HUES64 (cell line): ENCODE data around the gene PLPP3. TPM values are rescaled to one million over a fixed set of nuclear protein-coding genes. Genes with fewer than 3 reads are reported as not detected.
"Not testable (repeated sequence)": the region's sequence is repeated elsewhere in the genome, so short reads cannot be mapped to it uniquely, and the experiment has no call there.

Experiments
- H3K27ac ChIP-seq: 2 replicates; pipeline ENCODE4 v1.7.0; 2013; ENCODE audit warnings: low read depth, low read length, inconsistent platforms
- H3K27me3 ChIP-seq: 2 replicates; pipeline ENCODE4 v1.6.1; 2013; ENCODE audit warnings: mild to moderate bottlenecking, low read length; ENCODE audit not compliant: insufficient read depth
- H3K36me3 ChIP-seq: 2 replicates; pipeline ENCODE4 v1.6.1; 2013; ENCODE audit warnings: mild to moderate bottlenecking, low read length; ENCODE audit not compliant: insufficient read depth
- H3K4me1 ChIP-seq: 2 replicates; pipeline ENCODE4 v1.6.1; 2013; ENCODE audit warnings: mild to moderate bottlenecking, low read length, moderate library complexity; ENCODE audit not compliant: insufficient read depth
- H3K4me3 ChIP-seq: 2 replicates; pipeline ENCODE4 v1.5.1; 2013; ENCODE audit warnings: mild to moderate bottlenecking, low read length, moderate library complexity
- H3K9ac ChIP-seq: 2 replicates; pipeline ENCODE4 v1.6.1; 2013; ENCODE audit warnings: mild to moderate bottlenecking, low read depth, low read length
- H3K9me3 ChIP-seq: 2 replicates; pipeline ENCODE4 v1.6.1; 2013; ENCODE audit warnings: low read depth, low read length; ENCODE audit not compliant: insufficient read depth
- WGBS: fragments of 150-250, 120-280 bp; methylation state at CpG from one replicate; pipeline ENCODE4 v1.1.7; 2013; ENCODE audit warnings: missing lambda C conversion rate; 5-methylcytosine and 5-hydroxymethylcytosine counted together
- polyA plus RNA-seq, 2 experiments: library from polyadenylated mRNA; stranded (reverse); fragments of 50-300 nt; gene quantifications; one replicate each; pipeline ENCODE4 v1.2.3, GENCODE V29; 2013

The PLPP3 gene
- 21.5 TPM for polyA plus RNA-seq (2013, experiment 1 of 2)
- 23.1 TPM for polyA plus RNA-seq (2013, experiment 2 of 2)

GRCh38 chr1:56578963-56579875 lies at the start of gene PLPP3:
TSS of gene PLPP3 (minus strand) at chr1:56579563. CDS start at chr1:56579016, 547 bp downstream.
- H3K9ac ChIP-seq = peak within 1 kb of the TSS; percentile 93

GRCh38 chr1:56627636-56628039 lies 48.3 kb upstream of the PLPP3 start:
- Histone ChIP-seq H3K4me3 (no peak overlapping the region), H3K27ac (no peak overlapping the region), H3K4me1 (peaks cover 12% of the 10 kb centered on the region), H3K27me3 (no peaks in the 10 kb centered on the region), H3K36me3 (no peaks in the 10 kb centered on the region), H3K9ac (no peak overlapping the region), H3K9me3 (no peaks in the 10 kb centered on the region)
- WGBS = 86% methylated on average over 2 of the region's 3 CpGs

More at GRCh38 chr1:56578963-56579875, at the start of gene PLPP3:
- Histone ChIP-seq H3K27ac (peak within 1 kb of the TSS; percentile 82), H3K4me1 (peaks cover 39% of the 10 kb centered on the region), H3K9me3 (no peaks in the 10 kb centered on the region), H3K36me3 (no peaks in the 10 kb centered on the region), H3K27me3 (no peaks in the 10 kb centered on the region), H3K4me3 (peak within 1 kb of the TSS; percentile 96)
- under 1% methylated on average over 59 of the region's 62 CpGs for WGBS

- Histone ChIP-seq H3K4me1 (peaks cover 12% of the 10 kb centered on the region), H3K9ac (no peak overlapping the region), H3K4me3 (no peak overlapping the region), H3K9me3 (no peaks in the 10 kb centered on the region), H3K27me3 (no peaks in the 10 kb centered on the region), H3K27ac (no peak overlapping the region), H3K36me3 (no peaks in the 10 kb centered on the region)
- WGBS = 100% methylated on average over 2 of the region's 3 CpGs
Observed at GRCh38 chr1:56627019-56627635, 47.8 kb upstream of the PLPP3 start.

GRCh38 chr1:56626546-56626945 lies 47.2 kb upstream of the PLPP3 start:
- Histone ChIP-seq H3K9me3 (no peaks in the 10 kb centered on the region), H3K4me3 (no peak overlapping the region), H3K27ac (no peak overlapping the region), H3K27me3 (no peaks in the 10 kb centered on the region), H3K4me1 (peaks cover 12% of the 10 kb centered on the region), H3K9ac (no peak overlapping the region), H3K36me3 (no peaks in the 10 kb centered on the region)

DNA sequence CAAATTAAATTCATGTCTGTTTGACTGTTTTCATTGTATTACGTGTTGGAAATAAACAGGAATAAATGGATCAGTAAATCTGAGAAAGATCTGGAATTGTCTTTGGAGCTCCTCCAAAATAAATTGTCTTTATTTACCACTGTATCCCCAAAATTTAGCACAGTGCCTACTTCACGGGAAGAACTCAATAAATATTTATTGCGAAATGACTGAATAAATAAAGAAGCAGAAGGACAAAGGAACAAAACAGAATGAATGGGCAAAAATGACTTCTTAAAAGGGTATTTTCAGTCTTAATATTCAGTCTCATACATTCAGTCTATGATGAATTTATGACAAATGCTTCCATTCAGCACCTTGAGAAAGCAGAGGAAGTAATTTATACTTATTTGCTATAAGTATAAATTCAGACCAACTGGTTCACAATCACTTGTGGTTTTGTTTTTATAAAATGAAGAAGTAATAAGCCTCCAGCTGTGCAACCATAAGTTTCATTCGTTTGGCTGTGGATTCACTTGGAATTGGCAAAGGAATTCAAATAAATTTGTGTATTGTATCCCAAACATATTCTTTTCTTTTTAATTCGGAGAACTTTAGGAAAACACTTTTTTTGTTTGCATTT lies 46.6 kb upstream of the PLPP3 start:
- H3K4me3 ChIP-seq = no peak overlapping the region
- WGBS = 80% methylated on average over 3 of the region's 5 CpGs
- no peak overlapping the region for H3K27ac ChIP-seq
- no peaks in the 10 kb centered on the region for H3K36me3 ChIP-seq
- no peaks in the 10 kb centered on the region for H3K9me3 ChIP-seq
- H3K9ac ChIP-seq = no peak overlapping the region
- H3K4me1 ChIP-seq = peaks cover 12% of the 10 kb centered on the region
- no peaks in the 10 kb centered on the region for H3K27me3 ChIP-seq

DNA sequence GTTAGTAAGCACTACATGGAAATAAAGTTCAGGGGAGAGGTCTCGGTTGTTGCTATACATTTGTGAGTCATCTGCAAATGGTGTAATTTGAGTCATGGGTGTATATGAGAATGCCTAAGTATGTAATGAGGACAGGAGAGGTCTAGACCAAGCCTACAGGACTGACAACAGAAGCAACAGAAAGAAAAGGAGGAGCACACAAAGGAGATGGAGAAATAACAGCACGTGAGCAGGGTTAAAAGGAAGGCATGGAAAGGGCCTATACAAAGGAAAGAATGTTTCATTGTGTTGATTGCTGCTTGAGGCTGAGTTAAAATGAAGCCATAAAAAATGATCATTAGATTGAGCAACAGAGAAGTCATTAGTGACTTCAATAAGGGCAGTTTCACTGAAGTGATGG lies 37.8 kb upstream of the PLPP3 start:
- no peak overlapping the region for H3K9ac ChIP-seq
- H3K27me3 ChIP-seq = no peaks in the 10 kb centered on the region
- no peaks in the 10 kb centered on the region for H3K4me1 ChIP-seq
- no peak overlapping the region for H3K27ac ChIP-seq
- WGBS = 83% methylated on average over 2 of the region's 2 CpGs
- no peaks in the 10 kb centered on the region for H3K9me3 ChIP-seq
- H3K36me3 ChIP-seq = no peaks in the 10 kb centered on the region
- no peak overlapping the region for H3K4me3 ChIP-seq

DNA sequence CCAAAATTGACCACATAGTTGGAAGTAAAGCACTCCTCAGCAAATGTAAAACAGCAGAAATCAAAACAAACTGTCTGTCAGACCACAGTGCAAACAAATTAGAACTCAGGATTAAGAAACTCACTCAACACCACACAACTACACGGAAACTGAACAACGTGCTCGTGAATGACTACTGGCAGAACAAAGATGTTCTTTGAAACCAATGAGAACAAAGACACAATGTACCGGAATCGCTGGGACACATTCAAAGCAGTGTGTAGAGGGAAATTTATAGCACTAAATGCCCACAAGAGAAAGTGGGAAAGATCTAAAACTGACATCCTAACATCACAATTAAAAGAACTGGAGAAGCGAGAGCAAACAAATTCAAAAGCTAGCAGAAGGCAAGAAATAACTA lies 31.4 kb upstream of the PLPP3 start:
- not testable (repeated sequence) for H3K36me3 ChIP-seq, H3K27ac ChIP-seq, H3K9ac ChIP-seq, H3K4me3 ChIP-seq, H3K9me3 ChIP-seq, H3K4me1 ChIP-seq, H3K27me3 ChIP-seq
- WGBS = 97% methylated on average over 5 of the region's 6 CpGs

DNA sequence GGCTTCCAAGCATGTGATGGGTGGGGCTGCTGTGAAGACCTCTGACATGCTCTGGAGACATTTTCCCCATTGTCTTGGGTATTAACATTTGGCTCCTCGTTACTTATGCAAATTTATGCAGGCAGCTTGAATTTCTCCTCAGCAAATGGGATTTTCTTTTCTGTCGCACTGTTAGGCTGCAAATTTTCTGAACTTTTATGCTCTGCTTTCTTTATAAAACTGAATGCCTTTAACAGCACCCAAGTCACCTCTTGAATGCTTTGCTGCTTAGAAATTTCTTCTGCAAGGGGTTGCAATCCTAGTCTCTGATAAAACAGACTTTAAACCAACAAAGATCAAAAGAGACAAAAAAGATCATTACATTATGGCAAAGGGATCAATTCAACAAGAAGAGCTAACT lies 30.7 kb upstream of the PLPP3 start:
- H3K9ac ChIP-seq, H3K27ac ChIP-seq: not testable (repeated sequence)
- WGBS = 77% methylated on average over 2 of the region's 2 CpGs

GRCh38 chr1:56595397-56596191 lies 16.2 kb upstream of the PLPP3 start:
- H3K27ac ChIP-seq, H3K36me3 ChIP-seq, H3K9ac ChIP-seq, H3K4me1 ChIP-seq, H3K9me3 ChIP-seq, H3K27me3 ChIP-seq, H3K4me3 ChIP-seq: not testable (repeated sequence)
- WGBS = 93% methylated on average over 3 of the region's 5 CpGs

More for the DNA sequence above, 30.7 kb upstream of the PLPP3 start:
- H3K9me3 ChIP-seq, H3K4me3 ChIP-seq, H3K36me3 ChIP-seq, H3K27me3 ChIP-seq, H3K4me1 ChIP-seq: not testable (repeated sequence)

DNA sequence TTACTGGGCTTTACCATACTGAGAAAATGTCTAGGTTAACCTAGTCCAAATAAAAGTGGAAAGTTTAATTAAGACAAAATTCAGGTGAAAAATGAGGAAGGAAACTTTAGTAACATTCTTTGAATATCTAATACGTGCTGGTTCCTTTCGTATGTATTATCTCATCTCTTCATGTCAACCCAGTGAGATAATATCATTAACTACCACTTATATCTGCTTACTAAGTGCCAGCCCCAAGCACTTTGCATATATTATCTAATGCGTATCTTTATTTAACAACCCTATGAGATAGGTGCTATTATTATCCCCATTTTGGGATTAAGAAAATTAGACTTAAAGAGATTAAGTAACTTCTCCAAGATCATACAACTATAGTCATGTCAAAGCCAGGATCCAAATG lies 12.5 kb upstream of the PLPP3 start:
- Histone ChIP-seq H3K27ac (no peak overlapping the region), H3K9me3 (peaks cover 4% of the 10 kb centered on the region; the same call in 1 of the 2 replicates), H3K9ac (no peak overlapping the region), H3K27me3 (no peaks in the 10 kb centered on the region), H3K4me1 (no peaks in the 10 kb centered on the region), H3K36me3 (no peaks in the 10 kb centered on the region), H3K4me3 (no peak overlapping the region)
- whole genome bisulfite sequencing = 50% methylated on average over 2 of the region's 3 CpGs
